HG03066 (cell line): ENCODE results near the gene USP17L25.
"Not testable (repeated sequence)": the region's sequence is repeated elsewhere in the genome, so short reads cannot be mapped to it uniquely, and the experiment has no call there.

Experiments used
- ATAC-seq: cut with Tn5 transposase; IDR thresholded peaks from one replicate; pipeline ENCODE4 v1.9.1; 2021; ENCODE audit warnings: low read depth; ENCODE audit not compliant: unreplicated experiment

Gene USP17L25, protein sequence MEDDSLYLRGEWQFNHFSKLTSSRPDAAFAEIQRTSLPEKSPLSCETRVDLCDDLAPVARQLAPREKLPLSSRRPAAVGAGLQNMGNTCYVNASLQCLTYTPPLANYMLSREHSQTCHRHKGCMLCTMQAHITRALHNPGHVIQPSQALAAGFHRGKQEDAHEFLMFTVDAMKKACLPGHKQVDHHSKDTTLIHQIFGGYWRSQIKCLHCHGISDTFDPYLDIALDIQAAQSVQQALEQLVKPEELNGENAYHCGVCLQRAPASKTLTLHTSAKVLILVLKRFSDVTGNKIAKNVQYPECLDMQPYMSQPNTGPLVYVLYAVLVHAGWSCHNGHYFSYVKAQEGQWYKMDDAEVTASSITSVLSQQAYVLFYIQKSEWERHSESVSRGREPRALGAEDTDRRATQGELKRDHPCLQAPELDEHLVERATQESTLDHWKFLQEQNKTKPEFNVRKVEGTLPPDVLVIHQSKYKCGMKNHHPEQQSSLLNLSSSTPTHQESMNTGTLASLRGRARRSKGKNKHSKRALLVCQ

DNA sequence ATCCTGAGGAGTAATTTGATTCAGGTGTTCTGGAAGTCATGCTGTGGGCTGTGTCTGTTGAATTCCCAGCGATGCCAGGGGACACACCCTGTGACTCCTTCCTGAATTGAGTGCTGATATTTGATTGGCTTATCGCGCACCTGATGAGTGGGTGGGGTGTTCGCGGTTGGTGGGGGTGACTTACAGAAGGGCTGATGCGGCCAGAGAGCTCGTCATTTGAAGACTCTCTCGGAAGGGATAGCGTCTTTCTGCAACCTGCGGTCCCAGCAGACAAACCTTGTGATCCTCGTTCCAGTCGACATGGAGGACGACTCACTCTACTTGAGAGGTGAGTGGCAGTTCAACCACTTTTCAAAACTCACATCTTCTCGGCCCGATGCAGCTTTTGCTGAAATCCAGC, at the start of gene USP17L25:
Gene USP17L25 (plus strand): TSS at position 301 of the 400 bp plus-strand sequence. CDS start 0 bp downstream, at position 301.
- ATAC-seq: not testable (repeated sequence)

DNA sequence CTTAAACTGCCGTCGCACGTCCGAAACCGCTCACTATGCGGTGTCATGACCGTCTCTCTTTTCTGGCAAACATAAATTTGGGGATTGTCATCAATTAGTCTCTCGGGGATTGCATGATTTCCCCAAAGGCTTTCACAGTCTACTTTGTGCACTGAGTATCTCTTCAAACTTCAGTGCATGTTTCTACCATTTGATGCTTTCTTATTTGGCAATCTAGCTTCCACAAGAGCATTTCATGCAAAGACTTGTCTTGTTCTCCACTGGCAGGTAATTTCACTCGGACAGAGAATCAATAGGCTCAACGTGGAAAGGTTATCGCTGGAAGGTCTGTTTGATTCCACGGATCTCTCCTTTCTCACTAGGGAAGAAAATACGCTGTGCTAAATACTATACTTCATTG, 5.5 kb upstream of the USP17L25 start:
- not testable (repeated sequence) for ATAC-seq

DNA sequence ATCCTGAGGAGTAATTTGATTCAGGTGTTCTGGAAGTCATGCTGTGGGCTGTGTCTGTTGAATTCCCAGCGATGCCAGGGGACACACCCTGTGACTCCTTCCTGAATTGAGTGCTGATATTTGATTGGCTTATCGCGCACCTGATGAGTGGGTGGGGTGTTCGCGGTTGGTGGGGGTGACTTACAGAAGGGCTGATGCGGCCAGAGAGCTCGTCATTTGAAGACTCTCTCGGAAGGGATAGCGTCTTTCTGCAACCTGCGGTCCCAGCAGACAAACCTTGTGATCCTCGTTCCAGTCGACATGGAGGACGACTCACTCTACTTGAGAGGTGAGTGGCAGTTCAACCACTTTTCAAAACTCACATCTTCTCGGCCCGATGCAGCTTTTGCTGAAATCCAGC, 4.8 kb upstream of the USP17L25 start, which contains the start of gene USP17L24:
Gene USP17L24 (plus strand): TSS at position 301 of the 400 bp plus-strand sequence. CDS start 0 bp downstream, at position 301.
- ATAC-seq: not testable (repeated sequence)

DNA sequence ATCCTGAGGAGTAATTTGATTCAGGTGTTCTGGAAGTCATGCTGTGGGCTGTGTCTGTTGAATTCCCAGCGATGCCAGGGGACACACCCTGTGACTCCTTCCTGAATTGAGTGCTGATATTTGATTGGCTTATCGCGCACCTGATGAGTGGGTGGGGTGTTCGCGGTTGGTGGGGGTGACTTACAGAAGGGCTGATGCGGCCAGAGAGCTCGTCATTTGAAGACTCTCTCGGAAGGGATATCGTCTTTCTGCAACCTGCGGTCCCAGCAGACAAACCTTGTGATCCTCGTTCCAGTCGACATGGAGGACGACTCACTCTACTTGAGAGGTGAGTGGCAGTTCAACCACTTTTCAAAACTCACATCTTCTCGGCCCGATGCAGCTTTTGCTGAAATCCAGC, 4.6 kb downstream of the USP17L25 start, which contains the start of gene USP17L26:
Gene USP17L26 (plus strand): TSS at position 301 of the 400 bp plus-strand sequence. CDS start 0 bp downstream, at position 301.
- not testable (repeated sequence) for ATAC-seq

DNA sequence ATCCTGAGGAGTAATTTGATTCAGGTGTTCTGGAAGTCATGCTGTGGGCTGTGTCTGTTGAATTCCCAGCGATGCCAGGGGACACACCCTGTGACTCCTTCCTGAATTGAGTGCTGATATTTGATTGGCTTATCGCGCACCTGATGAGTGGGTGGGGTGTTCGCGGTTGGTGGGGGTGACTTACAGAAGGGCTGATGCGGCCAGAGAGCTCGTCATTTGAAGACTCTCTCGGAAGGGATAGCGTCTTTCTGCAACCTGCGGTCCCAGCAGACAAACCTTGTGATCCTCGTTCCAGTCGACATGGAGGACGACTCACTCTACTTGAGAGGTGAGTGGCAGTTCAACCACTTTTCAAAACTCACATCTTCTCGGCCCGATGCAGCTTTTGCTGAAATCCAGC, 9.4 kb downstream of the USP17L25 start, which contains the start of gene USP17L5:
Gene USP17L5 (plus strand): TSS at position 301 of the 400 bp plus-strand sequence. CDS start 0 bp downstream, at position 301.
- ATAC-seq: not testable (repeated sequence)

DNA sequence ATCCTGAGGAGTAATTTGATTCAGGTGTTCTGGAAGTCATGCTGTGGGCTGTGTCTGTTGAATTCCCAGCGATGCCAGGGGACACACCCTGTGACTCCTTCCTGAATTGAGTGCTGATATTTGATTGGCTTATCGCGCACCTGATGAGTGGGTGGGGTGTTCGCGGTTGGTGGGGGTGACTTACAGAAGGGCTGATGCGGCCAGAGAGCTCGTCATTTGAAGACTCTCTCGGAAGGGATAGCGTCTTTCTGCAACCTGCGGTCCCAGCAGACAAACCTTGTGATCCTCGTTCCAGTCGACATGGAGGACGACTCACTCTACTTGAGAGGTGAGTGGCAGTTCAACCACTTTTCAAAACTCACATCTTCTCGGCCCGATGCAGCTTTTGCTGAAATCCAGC, 14.1 kb downstream of the USP17L25 start, which contains the start of gene USP17L27:
Gene USP17L27 (plus strand): TSS at position 301 of the 400 bp plus-strand sequence. CDS start 0 bp downstream, at position 301.
- ATAC-seq: not testable (repeated sequence)

DNA sequence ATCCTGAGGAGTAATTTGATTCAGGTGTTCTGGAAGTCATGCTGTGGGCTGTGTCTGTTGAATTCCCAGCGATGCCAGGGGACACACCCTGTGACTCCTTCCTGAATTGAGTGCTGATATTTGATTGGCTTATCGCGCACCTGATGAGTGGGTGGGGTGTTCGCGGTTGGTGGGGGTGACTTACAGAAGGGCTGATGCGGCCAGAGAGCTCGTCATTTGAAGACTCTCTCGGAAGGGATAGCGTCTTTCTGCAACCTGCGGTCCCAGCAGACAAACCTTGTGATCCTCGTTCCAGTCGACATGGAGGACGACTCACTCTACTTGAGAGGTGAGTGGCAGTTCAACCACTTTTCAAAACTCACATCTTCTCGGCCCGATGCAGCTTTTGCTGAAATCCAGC, 18.9 kb downstream of the USP17L25 start, which contains the start of gene USP17L28:
Gene USP17L28 (plus strand): TSS at position 301 of the 400 bp plus-strand sequence. CDS start 0 bp downstream, at position 301.
- not testable (repeated sequence) for ATAC-seq

DNA sequence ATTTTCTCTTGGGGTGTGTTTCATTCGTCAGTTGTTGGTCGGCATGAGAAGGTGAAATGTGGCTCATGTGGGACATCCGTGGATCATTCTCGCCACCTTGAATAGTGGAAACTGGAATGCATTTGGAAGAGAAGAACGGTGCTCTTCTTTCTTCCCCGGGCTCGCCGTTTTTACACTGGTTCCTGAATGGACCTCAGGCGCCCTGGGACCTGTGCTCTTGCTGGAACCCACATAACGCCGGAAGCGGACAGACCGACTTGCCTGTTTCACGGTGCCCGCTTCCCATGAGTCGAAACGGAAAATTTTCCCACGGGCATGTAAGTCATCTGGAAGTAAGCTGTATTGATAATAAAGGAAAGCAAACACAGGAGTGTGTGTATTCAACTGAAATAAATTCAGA, 21.2 kb downstream of the USP17L25 start:
- not testable (repeated sequence) for ATAC-seq

DNA sequence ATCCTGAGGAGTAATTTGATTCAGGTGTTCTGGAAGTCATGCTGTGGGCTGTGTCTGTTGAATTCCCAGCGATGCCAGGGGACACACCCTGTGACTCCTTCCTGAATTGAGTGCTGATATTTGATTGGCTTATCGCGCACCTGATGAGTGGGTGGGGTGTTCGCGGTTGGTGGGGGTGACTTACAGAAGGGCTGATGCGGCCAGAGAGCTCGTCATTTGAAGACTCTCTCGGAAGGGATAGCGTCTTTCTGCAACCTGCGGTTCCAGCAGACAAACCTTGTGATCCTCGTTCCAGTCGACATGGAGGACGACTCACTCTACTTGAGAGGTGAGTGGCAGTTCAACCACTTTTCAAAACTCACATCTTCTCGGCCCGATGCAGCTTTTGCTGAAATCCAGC, 23.6 kb downstream of the USP17L25 start, which contains the start of gene USP17L29:
Gene USP17L29 (plus strand): TSS at position 301 of the 400 bp plus-strand sequence. CDS start 0 bp downstream, at position 301.
- not testable (repeated sequence) for ATAC-seq

DNA sequence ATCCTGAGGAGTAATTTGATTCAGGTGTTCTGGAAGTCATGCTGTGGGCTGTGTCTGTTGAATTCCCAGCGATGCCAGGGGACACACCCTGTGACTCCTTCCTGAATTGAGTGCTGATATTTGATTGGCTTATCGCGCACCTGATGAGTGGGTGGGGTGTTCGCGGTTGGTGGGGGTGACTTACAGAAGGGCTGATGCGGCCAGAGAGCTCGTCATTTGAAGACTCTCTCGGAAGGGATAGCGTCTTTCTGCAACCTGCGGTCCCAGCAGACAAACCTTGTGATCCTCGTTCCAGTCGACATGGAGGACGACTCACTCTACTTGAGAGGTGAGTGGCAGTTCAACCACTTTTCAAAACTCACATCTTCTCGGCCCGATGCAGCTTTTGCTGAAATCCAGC, 33.1 kb downstream of the USP17L25 start, which contains the start of gene USP17L30:
Gene USP17L30 (plus strand): TSS at position 301 of the 400 bp plus-strand sequence. CDS start 0 bp downstream, at position 301.
- ATAC-seq: not testable (repeated sequence)

DNA sequence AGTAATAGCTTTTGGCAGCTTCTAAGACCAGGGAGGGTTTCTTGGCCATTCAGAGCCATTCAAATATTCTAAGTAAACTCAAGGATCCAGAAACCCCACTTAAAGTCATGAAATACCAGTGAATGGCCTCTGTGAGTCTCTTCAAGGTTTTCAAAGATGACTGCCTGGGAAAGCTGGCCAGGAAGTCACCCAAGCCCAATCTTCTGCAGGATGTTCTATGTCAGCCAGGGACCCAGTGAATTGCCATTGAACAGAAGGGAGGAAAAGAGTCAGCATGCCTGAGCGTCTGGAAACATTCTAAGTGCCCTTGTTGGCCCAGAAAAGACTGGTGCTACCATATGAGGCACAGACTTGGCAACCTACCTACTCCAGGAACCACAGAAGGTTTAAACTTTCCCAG, 50.2 kb downstream of the USP17L25 start:
- ATAC-seq: not testable (repeated sequence)
